Renal pelvis (tissue), 4 donors: ENCODE data around the gene CDKAL1. TPM values are rescaled to one million over a fixed set of nuclear protein-coding genes. Genes with fewer than 3 reads are reported as not detected.

ENCODE experiments used
- DNase-seq: peaks from one replicate; pipeline ENCODE4 v3.0.0-alpha.2; 2013
- polyA plus RNA-seq, 3 donors: library from polyadenylated mRNA; unstranded; fragments of 120-200 nt; gene quantifications; one replicate each; pipeline ENCODE4 v1.2.1, GENCODE V29; 2013; ENCODE audit not compliant: insufficient read length in 3 of 3

The CDKAL1 gene
- polyA plus RNA-seq, 3 donors = 15.9 to 22.8 (median 18.7) TPM

GRCh38 chr6:21132856-21133838, 598.9 kb downstream of the CDKAL1 start:
- DNase-seq = no peak

- DNase-seq = no peak
Observed at GRCh38 chr6:21133901-21134300, 599.6 kb downstream of the CDKAL1 start.

DNA sequence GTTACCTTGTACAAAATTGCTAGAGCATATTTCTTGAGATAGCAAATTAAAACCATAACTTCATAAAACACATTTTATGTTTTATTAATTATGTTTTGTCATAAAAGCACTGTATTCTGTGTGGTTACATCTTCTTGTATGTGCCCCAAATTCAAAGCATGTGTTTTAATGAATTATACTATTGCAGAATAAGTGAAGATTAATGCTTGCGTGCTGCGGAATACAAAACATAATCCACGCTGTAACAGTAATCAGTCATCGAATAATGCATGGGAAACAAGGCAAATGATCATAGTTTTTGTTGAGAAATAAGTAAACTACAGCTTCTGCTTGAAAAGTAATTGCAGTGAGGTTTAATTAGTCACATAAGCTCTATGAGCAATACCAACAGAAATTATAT, 600.1 kb downstream of the CDKAL1 start:
- no peak for DNase-seq

GRCh38 chr6:21135484-21136013, 601.3 kb downstream of the CDKAL1 start:
- no peak for DNase-seq

DNA sequence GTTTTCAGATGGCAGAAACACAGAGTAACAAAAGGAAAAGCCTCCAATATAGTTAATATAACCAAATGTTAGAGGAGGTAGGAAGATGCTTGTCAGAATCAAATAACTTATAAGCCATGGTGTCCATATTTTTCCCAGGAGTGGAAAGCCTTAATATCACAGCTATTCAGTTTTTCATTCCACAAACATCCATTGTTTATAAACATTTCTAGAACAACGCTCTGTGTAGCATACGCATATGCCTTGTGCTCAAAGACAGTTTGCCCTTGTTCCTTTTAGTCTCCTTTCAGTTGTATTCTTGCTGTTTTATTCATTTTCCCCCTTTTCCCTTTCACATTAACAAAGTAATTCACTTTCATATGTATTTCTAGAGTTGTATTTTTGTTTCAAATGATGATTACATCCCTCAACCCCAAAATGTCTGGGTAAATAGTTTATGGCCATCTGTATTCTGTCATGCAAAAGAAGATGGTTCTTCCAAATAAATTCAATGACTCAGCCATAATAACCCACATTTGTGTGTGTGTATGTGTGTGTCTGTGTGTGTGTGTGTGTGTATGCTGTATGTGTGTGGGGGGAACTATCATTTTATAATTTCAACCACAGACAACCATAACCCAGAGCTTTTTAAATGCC, 603.6 kb downstream of the CDKAL1 start:
- DNase-seq = no peak

DNA sequence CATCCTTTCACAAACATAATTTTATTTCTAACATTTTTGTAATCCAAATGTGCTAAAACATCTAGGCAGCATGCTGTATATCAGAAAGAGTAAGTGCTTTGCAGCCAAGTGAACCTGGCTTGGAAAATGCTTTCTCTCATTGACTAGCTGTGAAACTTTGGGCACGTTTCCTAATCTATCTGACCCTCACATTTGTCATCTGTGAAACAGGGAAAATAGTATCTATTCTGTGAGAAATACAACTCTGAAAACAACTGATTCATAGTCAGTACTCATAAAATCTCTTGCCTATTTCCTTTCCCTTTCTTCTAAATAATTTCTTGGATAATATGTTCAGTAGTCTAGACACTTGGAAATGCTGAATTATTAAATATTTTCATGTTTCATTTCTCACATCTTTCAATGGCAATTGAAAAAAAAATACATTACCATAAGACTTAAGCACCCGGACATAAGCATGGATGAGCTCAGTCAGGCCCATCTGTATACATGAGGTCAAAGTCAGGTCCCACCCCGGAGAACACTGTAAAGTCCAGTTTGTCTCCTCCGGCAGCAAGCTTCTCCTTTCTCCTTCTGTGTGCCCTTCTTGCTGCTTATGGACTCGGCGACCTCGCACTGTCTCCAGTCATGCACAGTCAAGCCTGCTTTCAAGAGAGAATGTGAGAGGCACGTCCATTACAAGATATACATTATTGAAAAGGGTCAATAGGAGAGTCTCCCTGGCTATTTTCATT, 604.2 kb downstream of the CDKAL1 start:
- no peak for DNase-seq

- no peak for DNase-seq
Observed at GRCh38 chr6:21140966-21141365, 606.7 kb downstream of the CDKAL1 start.

DNA sequence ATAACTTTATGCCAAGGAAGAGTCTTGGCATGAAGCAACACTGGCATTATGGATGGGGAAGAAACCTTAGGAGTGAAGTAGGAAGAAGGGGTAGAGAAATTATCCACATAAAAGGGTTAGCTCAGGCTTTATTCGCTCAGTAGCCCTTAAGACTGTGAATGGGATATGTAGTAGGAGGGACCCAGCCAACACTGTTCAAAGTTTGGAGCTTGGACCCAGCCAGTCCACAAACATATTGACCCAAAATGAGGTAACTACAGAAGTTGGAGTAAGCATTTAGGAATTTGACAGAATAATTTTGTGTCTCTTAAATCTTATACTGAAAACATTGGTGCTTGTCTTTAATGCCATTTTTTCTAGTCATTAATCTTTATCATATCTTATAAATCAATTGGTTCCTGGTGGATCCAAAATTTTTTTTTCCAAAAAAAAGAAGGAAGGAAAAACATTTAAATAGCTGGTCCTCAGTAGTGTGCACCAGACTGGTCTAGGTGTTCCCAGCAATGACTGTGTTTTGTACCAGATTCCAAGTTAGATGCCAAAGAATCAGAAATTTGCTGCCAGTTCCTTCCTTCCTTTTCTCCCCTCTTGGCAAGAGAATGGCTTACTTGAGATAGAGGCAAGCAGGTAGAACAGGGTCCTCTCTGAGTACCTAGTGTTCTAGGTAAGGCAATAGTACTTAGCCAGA, 607.5 kb downstream of the CDKAL1 start:
- no peak for DNase-seq

DNA sequence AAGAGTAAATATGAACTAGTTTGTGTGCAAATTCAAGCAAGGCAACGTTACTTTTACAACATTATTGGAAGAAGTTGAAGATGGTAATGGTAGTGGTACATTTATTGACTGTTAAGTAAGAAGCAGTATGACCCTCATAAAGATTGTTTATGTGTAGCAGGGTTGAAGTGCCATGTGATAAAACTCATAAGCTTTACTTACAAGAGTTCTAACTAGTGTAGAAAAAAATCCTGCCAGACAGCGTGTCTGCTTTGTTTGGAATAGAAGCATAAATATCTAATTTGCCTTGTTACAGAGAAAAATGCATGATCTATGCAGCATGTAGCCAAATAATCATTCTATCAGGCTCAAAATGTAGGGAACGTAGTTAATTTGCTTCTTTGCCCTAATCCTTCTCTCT, 608.5 kb downstream of the CDKAL1 start:
- peak; percentile 51 for DNase-seq

GRCh38 chr6:21143645-21144044, 609.4 kb downstream of the CDKAL1 start:
- DNase-seq = no peak

GRCh38 chr6:21144928-21145327, 610.7 kb downstream of the CDKAL1 start:
- no peak for DNase-seq

- no peak for DNase-seq
Observed at GRCh38 chr6:21147995-21148394, 613.7 kb downstream of the CDKAL1 start.

DNA sequence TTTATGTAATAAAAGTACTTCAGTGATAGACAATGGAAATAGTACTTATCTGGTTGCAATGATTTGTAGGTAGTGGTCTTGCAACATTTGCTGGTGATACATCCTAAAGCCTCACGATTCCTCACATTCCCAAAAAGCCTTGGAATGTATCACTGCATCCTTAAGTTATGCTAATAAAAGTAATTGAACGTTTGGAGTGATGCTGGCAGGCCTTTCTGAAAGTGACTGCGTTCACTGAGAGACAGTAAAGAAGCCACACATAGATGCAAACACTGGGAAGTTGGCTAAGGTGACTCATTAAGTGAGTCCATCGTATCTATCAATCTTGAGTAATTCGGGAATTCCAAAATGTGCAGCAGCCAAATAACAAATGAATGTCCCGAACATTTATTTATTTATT, 615.2 kb downstream of the CDKAL1 start:
- no peak for DNase-seq

- no peak for DNase-seq
Observed at GRCh38 chr6:21150667-21151066, 616.4 kb downstream of the CDKAL1 start.

GRCh38 chr6:21151119-21151518, 616.9 kb downstream of the CDKAL1 start:
- no peak for DNase-seq

DNA sequence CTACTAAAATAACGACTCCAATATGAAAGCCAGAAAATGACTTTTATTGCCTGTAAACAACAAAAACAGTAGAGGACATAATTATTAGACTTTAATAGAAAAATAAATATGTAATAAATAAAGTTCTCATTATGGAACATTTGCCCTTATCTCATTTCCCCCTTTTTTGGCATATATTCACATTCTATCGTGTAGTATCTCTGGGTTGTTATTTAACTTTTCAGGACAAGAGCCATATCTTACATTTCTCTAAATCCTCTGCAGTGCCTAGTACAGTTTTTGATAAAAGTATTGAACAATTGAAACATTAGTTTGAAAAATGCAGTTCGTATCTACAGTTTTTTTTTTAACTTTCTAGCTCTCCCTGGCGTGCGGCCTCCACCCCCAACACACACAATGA, 617.3 kb downstream of the CDKAL1 start:
- no peak for DNase-seq

GRCh38 chr6:21157186-21157929, 623.1 kb downstream of the CDKAL1 start:
- no peak for DNase-seq

DNA sequence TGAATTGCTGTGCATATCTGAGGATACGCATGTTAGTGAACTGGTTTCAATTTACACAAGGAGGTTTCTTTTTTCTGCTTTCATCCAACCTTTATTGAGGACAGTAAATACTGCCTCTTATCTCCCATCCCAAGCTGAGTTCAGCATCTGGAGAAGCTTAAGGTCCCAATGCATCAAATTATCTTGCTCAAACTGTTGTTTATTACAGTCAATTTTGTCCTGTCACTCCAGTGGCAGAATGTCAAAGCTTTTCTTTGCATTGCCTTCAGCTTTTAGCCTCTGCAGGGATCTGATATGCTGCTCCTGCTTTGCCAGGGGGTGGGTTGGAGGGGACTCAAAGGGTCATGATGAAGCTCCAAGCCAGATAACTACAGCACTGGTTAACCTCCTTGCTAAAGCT, 623.9 kb downstream of the CDKAL1 start:
- no peak for DNase-seq

DNA sequence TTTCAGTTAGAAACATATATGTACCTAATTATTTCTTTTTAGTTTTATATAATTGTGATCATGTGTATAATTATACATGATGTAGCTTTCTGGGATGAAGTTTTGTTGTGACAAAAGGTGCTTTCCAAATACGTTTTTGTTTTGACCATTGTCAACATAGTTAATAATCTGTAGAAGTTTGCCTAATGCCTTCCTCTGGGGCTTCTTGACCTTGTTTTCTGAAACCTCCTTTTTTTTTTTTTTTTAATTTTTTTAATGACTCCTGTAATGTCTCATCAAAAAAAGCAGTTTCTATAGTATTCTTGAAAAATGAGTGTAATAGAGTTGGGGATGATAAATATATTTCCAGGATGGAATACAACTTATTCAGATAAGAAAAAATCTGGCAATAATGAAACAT, 624.6 kb downstream of the CDKAL1 start:
- DNase-seq = no peak

GRCh38 chr6:21159465-21159864, 625.2 kb downstream of the CDKAL1 start:
- DNase-seq = no peak

- DNase-seq = no peak
Observed at GRCh38 chr6:21161707-21162106, 627.5 kb downstream of the CDKAL1 start.
